Measurements from ENCODE around the gene PPP1R3G. TPM values are rescaled to one million over a fixed set of nuclear protein-coding genes. Genes with fewer than 3 reads are reported as not detected.

Gene PPP1R3G
- total and polyA plus RNA-seq, 2 of the 13 experiments (the other 11 are each of a cell fraction or from before 2014, with no cell fraction given), result 1.2 to 1.3 TPM

- ATAC-seq (no peak), FAIRE-seq (no peak), DNase-seq (ENCODE audit: low spot score) (no peak)
- no peak overlapping the region for H3K27ac ChIP-seq (ENCODE audit: extremely low read length, insufficient read depth, low read length)
- H3K4me3 ChIP-seq (replicated peaks in 1 of 3; ENCODE audit: insufficient read depth in 1 of 3, low read depth in 2 of 3, low read length in 3 of 3), result no peak overlapping the region
- peaks cover 2% of the 10 kb centered on the region for H3K79me2 ChIP-seq (ENCODE audit: insufficient read depth, low read length)
- ChIA-PET POLR2A (no interaction called here), CTCF (ENCODE audit: low intra/inter-chr PET ratio, low total read pairs) (no interaction called here)
- H3K9me3 ChIP-seq (ENCODE audit: low read length), result no peaks in the 10 kb centered on the region
- in situ Hi-C loops (cut with HindIII; ENCODE audit: extremely low pct_ligation_motif_present, low pct_unique_long_range_greater_than_20kb) (no loop called here), intact Hi-C loops (cut with micrococcal nuclease; ENCODE audit: unreplicated experiment) (no loop called here)
- peaks cover 53% of the 10 kb centered on the region for H3K4me1 ChIP-seq (ENCODE audit: insufficient read depth, low read length)
- no peak overlapping the region for H3K9ac ChIP-seq (ENCODE audit: insufficient read depth, low read depth, low read length)
- WGBS (ENCODE audit: low lambda C conversion rate), result 95% methylated on average over 10 of the region's 10 CpGs
- H3K27me3 ChIP-seq (ENCODE audit: control insufficient read depth in 1 of 2, insufficient read depth in 2 of 2, low read length in 2 of 2), result no peaks in the 10 kb centered on the region
- H4K20me1 ChIP-seq (ENCODE audit: insufficient read depth, low read length), result no peaks in the 10 kb centered on the region
- no peaks in the 10 kb centered on the region; a peak in 2 of 5 replicates for H3K36me3 ChIP-seq (replicated peaks in 1 of 2; ENCODE audit: control insufficient read depth in 1 of 2, insufficient read depth in 2 of 2, low read length in 2 of 2)
- no peak overlapping the region for H3K4me2 ChIP-seq (ENCODE audit: low read depth, low read length)
- no peak for TF ChIP-seq ZHX2 (IDR thresholded peaks at IDR 0.05; ENCODE audit: low read depth)
- no peak for TF ChIP-seq ZHX2 (CRISPR knock-in tag; IDR thresholded peaks at IDR 0.05; ENCODE audit: borderline replicate concordance)
- no peak for TF ChIP-seq ZNF296 (CRISPR knock-in tag; conservative IDR thresholded peaks at IDR 0.05)
- no peak for TF ChIP-seq ELK4 (CRISPR knock-in tag; IDR thresholded peaks at IDR 0.05; ENCODE audit: borderline replicate concordance)
- no peak for TF ChIP-seq MIER3 (CRISPR knock-in tag; IDR thresholded peaks at IDR 0.05; ENCODE audit: borderline replicate concordance)
- no peak for TF ChIP-seq YY1 (IDR thresholded peaks at IDR 0.05; ENCODE audit: insufficient read depth, insufficient replicate concordance, low read depth, low read length)
- no peak for TF ChIP-seq PAX8 (CRISPR knock-in tag; IDR thresholded peaks at IDR 0.05; ENCODE audit: borderline replicate concordance)
- TF ChIP-seq MEF2D (CRISPR knock-in tag; IDR thresholded peaks at IDR 0.05), result no peak
- TF ChIP-seq ISX (CRISPR knock-in tag; conservative IDR thresholded peaks at IDR 0.05), result no peak
- no peak for TF ChIP-seq MLLT10 (CRISPR knock-in tag; IDR thresholded peaks at IDR 0.05)
- TF ChIP-seq ZNF619 (CRISPR knock-in tag; IDR thresholded peaks at IDR 0.05), result no peak
- BruUV-seq (replicated peaks), result no TSS peak
- H2AFZ ChIP-seq (ENCODE audit: low read length), result no peak overlapping the region
Observed at GRCh38 chr6:5091210-5092069, 6.3 kb downstream of the PPP1R3G start.
